HG03558 (cell line): ENCODE data around the gene STXBP4.

ENCODE experiments used
- ATAC-seq: cut with Tn5 transposase; IDR thresholded peaks from one replicate; pipeline ENCODE4 v1.9.1; 2021; ENCODE audit warnings: moderate number of reproducible peaks; ENCODE audit not compliant: unreplicated experiment; ENCODE audit errors: extremely low read depth

STXBP4 gene

GRCh38 chr17:55210292-55210691 lies 241.7 kb downstream of the STXBP4 start:
- ATAC-seq = no peak

DNA sequence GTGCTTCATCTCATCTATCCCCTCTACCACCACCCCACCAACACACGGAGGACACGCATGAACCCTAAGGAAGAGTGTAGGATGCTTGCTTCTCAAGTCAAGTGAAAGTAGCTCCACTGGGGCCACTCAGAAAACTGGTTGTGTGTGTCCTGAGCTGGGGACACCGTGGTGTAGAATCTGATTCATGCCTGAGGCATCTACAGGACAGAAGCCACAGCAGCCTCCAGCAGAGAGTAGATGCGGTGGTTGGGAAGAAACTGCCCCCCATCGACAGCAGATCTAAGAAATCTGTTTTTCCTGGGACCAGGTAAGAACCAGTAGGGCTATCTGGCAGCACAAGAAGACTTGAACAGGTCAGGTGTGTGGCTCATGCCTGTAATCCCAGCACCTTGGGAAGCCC lies 244.3 kb downstream of the STXBP4 start:
- ATAC-seq = no peak

- ATAC-seq = no peak
These were observed 247.1 kb downstream of the STXBP4 start for GRCh38 chr17:55215711-55216110.

- no peak for ATAC-seq
These were observed 248.3 kb downstream of the STXBP4 start for GRCh38 chr17:55216888-55217287.

- no peak for ATAC-seq
These were observed 250.9 kb downstream of the STXBP4 start for GRCh38 chr17:55219459-55219858.

DNA sequence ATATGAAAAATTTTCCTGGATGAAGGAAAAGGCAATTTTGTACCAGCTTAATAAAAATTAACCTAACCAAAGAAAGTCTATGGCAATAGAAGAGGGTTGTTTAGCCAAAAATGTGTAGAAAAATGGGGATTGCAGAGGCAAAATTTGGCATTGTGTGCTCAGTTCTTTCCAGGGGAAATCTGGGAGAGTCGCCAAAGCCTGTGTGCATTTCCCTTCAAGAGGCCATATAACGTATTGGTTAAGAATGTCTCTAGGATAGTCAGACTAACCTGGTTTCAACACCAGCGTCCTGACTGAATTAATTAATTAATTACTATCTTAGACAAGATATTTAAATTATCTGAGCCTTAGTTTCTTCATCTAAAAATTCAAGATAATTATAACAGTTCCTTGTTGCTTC lies 251.4 kb downstream of the STXBP4 start:
- no peak for ATAC-seq
